HG03280 (cell line): ENCODE data around the gene IMPA2.

Source experiments
- ATAC-seq: cut with Tn5 transposase; IDR thresholded peaks from one replicate; pipeline ENCODE4 v1.9.1; 2021; ENCODE audit warnings: mild to moderate bottlenecking, moderate library complexity; ENCODE audit not compliant: unreplicated experiment

IMPA2 gene

GRCh38 chr18:11987527-11987926 lies 6.2 kb downstream of the IMPA2 start:
- no peak for ATAC-seq

GRCh38 chr18:11989174-11989573 lies 7.9 kb downstream of the IMPA2 start:
- no peak for ATAC-seq

GRCh38 chr18:11989966-11990380 lies 8.7 kb downstream of the IMPA2 start:
- ATAC-seq, result no peak

GRCh38 chr18:11990539-11990938 lies 9.2 kb downstream of the IMPA2 start:
- ATAC-seq, result no peak

DNA sequence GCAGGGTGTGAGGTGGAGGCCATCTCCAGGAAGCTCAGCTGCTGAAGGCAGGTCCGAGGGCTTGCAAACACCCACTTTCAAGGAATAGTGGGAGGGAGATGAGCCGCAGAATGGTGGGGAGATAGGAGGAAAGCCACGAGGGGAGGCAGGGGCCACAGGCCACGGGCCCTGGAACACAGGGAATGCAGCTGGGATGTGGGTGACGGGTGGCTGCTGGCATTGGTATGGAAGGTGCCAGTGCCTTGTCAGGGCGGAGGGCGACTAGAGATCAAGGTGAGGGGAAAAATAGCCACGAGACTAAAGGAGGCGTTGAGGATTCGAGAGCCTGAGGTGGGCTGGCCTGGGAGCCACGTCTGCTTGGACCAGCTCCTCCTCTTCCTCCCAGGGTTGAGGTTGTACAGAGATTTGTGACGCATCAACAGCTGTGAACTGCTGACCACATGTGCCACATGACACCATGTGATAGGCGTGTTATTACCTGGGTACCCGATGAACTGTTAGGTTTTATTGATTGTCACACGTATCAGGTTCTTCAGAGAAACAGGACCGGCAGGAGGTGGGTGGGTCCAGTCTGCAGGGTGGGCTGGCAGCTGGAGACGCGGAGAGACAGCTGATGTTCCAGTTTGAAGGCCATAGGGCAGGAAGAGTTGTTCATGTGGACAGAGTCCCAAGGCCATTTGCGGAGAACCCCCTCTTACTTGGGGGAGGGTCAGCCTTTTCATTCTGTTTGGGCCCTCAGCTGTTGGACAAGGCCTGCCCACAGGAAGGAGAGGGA lies 9.9 kb downstream of the IMPA2 start:
- ATAC-seq, result no peak

DNA sequence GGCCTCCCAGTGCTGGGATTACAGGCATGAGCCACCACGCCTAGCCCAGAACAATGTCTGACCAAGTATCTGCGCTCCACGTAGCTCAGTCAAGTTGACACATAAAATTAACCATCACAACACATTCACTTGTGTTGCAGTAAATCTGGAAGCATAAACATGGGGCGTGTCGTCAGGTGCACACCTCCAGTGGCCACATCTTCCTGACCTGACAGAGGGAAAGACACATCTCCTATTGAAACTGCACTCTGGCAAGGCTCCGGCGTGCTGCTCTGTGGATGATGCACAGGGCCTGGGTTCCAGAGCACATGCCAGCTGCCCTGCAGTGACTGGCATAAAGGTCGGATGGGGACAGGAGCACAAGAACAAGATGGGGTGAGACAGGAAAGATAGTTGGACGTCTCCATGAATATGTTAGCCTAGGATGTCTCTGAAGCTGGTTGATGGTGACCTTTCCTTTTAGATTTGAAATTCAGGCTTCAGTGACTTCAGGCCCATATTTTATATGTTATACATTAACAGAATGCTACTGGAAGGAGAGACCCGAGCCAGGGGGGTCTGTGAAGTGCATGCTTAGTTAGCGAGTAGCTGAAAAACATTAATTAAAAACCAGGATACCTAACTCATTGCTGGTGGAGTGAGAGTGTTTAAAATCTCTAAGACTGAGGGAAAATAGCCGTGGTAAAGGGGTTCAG lies 10.9 kb downstream of the IMPA2 start:
- ATAC-seq, result no peak

DNA sequence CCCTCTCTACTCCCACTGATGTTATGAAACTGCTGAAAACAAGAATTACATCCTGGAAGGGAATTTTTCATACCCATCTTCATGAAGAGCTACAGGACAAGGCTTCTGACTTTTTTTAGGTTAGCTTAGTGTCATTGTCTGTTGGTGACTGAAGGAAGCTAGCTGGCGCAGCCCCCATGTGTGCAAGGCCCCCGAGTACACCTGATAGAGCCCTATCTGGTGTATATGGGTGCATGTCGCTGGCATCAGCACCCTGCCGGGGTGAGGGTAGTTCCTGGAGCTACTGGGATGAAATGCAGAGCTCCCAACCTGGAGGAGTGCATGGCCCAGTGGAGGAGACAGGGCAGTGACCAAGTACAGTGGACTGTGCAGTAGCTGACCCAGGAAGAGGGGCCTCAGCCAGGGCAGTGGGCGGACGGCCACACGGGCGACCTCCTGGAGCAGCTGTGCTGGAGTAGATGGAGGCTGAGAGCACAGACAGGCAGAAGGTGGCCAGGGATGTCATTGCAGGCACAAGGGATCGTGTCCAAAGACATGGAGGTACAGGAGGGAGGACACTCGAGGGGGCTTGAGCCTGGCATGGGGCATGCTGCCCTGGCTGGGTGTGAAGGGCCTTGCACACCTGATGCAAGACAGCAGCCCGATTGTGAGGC lies 12.1 kb downstream of the IMPA2 start:
- ATAC-seq, result no peak

- ATAC-seq, result no peak
Observed at GRCh38 chr18:11994336-11994702, 13.0 kb downstream of the IMPA2 start.

DNA sequence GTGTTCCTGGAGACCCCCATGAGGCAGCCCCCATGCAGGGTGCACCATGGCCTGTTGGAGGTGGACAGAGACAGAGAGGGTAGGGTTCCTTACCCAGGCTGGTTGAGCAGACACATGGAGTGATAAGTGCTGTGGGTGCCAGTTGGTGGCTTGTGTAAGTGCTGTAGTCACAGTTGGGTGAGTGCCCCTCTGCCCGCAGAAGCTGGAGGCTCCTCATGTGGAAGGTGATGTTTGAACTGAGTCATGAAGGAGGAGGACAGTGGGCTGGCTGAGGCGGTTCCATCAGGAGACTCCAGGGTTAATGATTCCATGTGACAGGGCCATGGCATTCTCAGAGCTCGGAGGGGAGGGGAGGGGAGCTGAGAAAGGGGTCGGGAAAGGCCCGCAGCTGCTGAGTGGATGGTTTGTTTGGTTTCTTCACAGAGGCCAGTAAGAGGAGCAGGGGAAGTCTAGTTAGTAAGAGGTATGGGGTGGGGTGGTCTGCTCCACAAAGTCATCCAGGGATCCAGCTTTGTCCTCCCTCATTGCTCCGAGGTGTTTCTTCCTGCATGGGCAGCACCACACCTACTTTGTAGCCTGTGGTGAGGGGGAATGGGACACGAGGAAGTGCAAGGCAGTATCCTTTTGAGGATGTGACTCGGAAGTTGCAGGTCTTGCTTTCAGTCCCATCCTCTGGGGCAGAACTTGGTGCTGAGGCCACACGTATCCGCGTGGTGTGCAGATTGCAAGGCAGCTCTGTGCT lies 13.6 kb downstream of the IMPA2 start:
- ATAC-seq, result no peak

DNA sequence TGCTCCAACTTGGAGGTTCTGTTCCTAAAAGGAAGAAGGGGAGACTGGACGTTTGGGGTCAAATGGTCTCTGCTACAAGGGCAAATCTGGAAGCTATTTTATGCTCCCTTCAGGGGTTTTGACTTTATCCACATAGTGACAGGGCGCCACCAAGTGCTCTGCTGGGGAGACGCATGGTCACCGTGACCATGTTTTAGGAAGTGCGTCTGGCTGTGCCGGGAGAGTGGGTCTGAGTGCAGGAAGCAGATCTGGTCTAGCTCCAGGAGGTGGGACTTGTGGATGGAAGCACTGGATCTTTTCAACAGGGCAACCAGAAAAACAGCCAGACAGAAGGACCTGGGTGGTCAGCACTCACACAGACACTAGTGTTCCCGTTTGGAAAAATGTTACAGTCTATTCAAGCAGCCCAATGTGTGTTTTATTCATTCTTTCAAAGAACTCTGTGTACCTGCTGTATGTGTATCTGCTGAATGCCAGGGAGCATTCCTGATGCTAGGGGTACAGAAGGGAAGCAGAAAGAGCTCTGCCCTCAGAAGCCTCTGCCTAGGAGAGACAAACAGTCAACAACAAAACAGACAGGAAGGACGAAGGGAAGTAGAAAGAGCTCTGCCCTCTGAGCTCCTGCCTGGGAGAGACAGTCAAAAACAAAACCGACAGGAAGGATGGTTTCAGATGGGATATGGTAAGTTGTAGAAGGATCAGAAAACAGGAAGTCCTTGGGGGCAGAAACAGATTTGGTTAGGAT lies 14.3 kb downstream of the IMPA2 start:
- peak; percentile 82 for ATAC-seq

GRCh38 chr18:11996190-11996754 lies 15.0 kb downstream of the IMPA2 start:
- ATAC-seq, result peak; percentile 14

DNA sequence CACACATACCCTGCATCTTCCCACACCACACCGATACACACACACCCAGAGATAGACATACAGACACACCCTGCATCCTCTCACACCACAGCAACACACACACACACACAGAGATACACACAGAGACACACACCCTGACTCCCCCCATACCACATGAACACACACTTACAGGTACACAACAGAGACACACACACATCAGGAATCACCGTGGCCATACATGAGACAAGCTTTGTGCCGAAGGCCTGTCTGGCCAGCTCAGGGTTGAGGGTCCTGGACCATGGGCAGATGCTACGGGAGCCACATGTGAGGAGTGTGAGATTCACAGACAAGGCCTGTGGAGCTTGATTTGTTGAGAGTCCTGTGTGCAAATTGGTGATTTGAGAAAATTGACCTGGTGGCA lies 15.6 kb downstream of the IMPA2 start:
- no peak for ATAC-seq

DNA sequence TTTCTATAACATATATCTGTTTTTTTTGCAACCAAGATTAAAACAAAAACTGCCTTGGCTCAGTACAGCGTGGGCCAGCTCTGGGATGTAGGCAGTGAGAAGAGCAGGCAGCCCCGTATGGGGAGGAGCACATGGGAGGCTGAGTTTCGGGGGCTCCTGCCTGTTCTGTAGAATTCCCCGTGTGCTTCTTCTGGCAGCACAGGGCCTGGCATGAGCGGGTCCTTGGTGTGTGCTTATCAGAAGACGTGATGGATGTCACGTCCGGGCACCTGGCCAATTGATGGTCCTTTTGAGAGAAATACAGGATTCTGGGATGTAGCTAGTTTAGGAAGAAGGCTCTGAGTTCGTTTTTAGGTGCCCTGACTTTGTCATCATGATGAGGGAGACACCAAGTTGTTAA lies 16.2 kb downstream of the IMPA2 start:
- ATAC-seq, result no peak

- no peak for ATAC-seq
Observed at GRCh38 chr18:11998193-11998592, 16.9 kb downstream of the IMPA2 start.

DNA sequence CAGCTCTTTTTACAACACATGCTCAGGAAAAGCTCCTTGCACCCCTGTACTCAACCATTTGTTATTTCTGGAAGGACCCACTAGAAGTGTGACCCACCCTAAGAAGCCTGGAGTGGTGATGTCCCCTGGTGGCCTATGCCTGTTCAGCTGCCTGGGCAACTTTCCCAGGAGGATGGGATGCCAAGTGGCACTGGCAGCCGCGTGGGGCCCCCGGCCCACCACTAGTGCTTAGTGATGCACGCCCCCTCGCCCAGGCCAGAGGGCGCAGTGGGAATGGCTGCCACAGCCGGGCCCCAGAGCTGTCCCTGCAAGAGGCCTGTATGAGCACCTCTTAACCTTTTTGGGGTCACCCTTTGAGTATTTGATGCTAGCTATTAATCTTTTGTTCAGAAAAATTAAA lies 18.1 kb downstream of the IMPA2 start:
- ATAC-seq, result no peak

DNA sequence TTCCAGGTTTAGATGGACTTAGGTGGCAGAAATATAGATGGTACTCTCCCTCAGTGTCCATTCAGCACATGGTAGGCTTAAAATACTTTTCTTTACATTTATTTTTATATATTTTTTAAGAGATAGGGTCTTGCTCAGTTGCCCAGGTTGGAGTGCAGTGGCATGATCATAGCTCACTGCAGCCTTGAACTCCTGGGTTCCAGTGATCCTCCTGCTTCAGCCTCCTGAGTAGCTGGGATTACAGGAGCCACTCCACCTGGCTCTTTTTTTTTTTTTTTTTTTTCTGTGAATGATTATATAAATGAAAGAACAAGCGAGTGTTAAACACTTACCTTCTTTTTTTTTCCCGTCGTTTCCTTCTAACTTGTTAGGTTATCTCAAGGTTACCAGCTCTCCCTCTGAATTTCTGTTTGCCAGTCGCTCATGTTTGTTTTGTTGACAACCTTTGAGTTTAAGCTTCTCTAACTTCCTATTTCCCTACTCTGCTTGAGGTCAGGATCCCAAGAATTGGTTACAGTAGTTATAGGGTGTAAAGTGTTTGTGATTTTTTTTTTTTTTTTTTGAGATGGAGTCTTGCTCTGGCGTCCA lies 18.9 kb downstream of the IMPA2 start:
- no peak for ATAC-seq

GRCh38 chr18:12001421-12001820 lies 20.1 kb downstream of the IMPA2 start:
- no peak for ATAC-seq

DNA sequence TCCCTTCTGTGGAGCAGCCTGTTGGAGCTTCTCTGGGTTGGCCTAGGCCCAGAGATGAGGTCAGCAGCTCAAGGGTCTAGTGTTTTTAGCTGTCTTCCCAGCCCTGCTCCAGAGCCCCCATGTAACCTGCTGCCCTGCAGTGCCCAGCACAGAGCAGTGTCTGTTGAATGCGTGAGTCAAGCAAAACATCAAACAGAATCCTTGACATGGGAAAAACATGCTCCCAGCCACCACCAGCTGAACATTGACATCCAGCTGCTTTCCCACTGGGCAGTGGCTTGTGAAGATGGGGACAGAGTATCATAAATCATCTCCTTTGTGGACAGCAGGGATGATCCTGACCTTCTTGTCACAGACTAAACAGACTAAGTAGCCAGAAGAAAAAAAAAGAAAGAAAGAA lies 22.6 kb downstream of the IMPA2 start:
- ATAC-seq, result no peak

DNA sequence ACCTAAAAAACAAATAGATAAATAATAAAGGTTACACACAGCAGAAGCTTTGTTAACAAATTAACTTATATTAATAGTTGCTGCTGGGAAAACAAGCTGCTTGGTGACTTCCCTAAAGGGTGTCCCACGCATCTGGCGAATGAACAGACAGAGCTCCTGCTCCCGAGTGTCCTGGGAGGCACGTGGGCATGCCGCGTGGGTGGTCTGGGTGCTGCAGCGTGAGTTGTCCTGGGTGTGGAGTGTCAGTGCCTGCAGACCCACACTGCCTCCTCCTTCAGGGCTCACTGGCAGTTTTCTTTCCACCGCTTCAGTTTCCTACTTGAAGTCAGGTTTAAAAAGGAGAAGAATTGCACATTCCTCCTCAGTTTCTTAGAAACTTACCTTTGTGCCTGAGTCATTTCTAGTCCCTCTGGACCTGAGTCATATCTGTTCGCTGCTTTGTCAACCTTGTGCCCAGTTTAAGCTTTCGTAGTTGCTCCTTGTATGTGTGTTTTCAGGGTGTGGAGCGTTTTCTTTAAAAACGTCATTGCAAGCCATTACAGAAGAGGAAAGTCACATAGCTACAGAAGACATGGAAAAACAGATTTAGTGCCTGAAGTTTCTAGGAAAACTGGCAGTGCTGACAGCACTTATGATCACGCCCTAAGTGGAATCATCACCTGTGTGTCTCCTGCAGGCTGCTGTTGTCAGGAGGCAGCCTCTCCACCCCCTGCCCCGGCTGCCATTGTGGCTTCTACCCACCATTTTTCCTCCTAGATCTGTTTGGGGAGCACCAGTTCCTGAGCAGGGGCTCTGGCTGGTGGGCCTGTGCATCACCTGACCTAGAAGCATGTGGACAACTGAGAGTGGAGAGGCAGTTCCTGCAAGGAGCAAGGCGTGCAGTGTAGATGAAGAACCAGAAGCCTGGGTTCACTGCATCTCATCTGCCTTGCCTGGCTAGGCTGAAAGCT lies 24.5 kb downstream of the IMPA2 start:
- ATAC-seq, result no peak
